Esophagus squamous epithelium (tissue), 4 donors: ENCODE measurements around the gene FHL5.

Source experiments
- CTCF ChIP-seq, 6 experiments: fragments of 450-650 bp in 4 of 6; fragments of 200-600 bp in 2 of 6; sonication (generic) in 2 of 6; IDR thresholded peaks; one replicate each; pipeline ENCODE4 v1.5.1; 2016 to 2019; ENCODE audit warnings: antibody characterized with exemption in 6 of 6, mild to moderate bottlenecking in 4 of 6, moderate library complexity in 4 of 6
- POLR2A ChIP-seq, 4 donors: fragments of 450-650 bp; IDR thresholded peaks; one replicate each; pipeline ENCODE4 v1.6.1; 2017; ENCODE audit warnings: antibody characterized with exemption in 4 of 4, mild to moderate bottlenecking in 4 of 4, moderate library complexity in 3 of 4

DNA sequence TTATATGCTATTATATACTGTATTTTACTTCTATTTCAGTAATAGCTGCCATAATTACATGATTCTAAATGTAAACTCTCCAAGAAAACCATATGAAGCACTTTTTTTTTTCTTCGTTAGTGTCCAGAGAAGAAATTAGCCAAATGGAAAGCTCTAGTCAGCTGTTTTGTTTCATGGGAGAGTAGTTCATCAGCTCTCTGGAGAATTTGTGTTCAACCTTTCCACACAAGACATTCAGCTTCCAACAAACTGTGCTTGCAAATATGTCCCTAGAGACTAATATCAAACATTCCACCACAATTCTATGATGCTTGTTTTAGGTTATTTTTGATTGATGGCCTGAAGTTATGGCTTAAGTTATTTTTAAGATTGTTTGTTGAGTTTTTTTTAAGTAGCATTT is 19.5 kb downstream of the FHL5 start:
- TF ChIP-seq CTCF (IDR thresholded peaks at IDR 0.05) (no peak), POLR2A (IDR thresholded peaks at IDR 0.05) (no peak)
